Right ventricle myocardium superior (tissue), 1 donor: ENCODE results near the gene FAIM2. TPM values are rescaled to one million over a fixed set of nuclear protein-coding genes. Genes with fewer than 3 reads are reported as not detected.

ENCODE experiments used
- ATAC-seq: fragments of 200-7000 bp; cut with Tn5 transposase; one replicate; pipeline ENCODE4 v1.9.1; 2020; ENCODE audit warnings: mild to moderate bottlenecking; ENCODE audit not compliant: poor library complexity
- DNase-seq: peaks from one replicate; pipeline ENCODE4 v3.0.0-alpha.2; 2020
- intact Hi-C: fragments of 100-400 bp; cut with DNase I; formaldehyde crosslinking; loops from one replicate; pipeline ENCODE4 v1.11.2; 2022
- total RNA-seq: library from RNA; stranded (reverse); fragmentation: NEBNext Ultra II Directional; extraction: Animal tissue kit (Norgen Biotek cat#: 25700); gene quantifications from one replicate; pipeline ENCODE4 v1.2.1, GENCODE V29; 2021
- donor health status: DM: no; HTN: yes; CAD: no; lungs with severe emphysema.

Gene FAIM2
- total RNA-seq, 1 donor from 2014 or later, result 10.6 TPM

- no peak for DNase-seq
- no peak for ATAC-seq
- intact Hi-C loops, result no loop called here
These were observed 50.0 kb downstream of the FAIM2 start for GRCh38 chr12:49853671-49854070.

DNA sequence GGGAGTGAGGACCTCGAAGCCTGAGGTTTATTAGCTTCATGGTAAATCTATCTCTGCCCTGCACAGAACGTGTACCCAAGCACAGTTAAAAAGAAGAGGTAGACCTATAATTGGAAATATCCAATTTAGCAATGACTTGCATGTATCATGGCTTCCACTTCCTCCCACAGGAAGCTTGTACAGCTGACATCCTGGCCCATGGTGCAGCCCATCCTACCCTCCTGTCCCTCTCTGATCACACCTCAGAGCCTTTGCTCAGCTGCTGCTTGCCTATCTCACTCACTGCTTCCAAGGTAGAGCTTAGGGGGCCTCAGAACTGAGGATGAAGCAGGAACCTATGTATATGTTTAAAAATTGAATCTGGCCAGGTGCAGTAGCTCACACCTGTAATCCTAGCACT is 56.5 kb downstream of the FAIM2 start:
- no peak for ATAC-seq
- intact Hi-C loops, result no loop called here

GRCh38 chr12:49846032-49846431 is 57.7 kb downstream of the FAIM2 start:
- DNase-seq (no peak), ATAC-seq (no peak)
- intact Hi-C loops, result no loop called here

More for the DNA sequence above, 56.5 kb downstream of the FAIM2 start:
- no peak for DNase-seq

DNA sequence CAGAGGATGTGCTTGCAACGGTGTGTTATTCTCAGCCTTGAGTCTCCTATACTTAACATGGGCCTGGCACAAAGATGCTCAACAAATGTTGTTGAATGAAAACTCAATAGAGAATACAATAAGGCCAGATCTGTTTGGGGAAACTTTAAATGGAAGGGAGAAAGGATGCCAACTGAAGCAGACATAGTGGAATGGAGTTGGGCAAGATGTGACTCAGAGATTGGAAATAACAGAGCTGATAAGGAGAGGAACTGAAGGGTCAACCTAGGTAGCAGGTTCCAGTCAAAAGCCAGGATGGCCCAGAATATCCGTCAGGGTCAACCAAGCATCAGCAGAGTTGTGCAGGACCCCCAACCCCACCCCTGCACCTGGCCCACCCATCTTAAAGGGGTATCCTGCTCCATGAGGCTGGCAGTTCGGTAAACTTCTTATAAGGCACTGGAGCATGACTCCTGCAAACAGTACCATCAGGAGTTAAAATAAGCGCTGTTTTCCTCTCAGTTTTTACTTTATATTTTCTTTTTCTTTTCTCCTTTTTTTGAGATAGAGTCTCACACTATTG is 59.7 kb downstream of the FAIM2 start:
- DNase-seq (no peak), ATAC-seq (no peak)
- intact Hi-C loops, result no loop called here

GRCh38 chr12:49843411-49843810 is 60.3 kb downstream of the FAIM2 start:
- no peak for DNase-seq
- no peak for ATAC-seq
- intact Hi-C loops, result no loop called here

DNA sequence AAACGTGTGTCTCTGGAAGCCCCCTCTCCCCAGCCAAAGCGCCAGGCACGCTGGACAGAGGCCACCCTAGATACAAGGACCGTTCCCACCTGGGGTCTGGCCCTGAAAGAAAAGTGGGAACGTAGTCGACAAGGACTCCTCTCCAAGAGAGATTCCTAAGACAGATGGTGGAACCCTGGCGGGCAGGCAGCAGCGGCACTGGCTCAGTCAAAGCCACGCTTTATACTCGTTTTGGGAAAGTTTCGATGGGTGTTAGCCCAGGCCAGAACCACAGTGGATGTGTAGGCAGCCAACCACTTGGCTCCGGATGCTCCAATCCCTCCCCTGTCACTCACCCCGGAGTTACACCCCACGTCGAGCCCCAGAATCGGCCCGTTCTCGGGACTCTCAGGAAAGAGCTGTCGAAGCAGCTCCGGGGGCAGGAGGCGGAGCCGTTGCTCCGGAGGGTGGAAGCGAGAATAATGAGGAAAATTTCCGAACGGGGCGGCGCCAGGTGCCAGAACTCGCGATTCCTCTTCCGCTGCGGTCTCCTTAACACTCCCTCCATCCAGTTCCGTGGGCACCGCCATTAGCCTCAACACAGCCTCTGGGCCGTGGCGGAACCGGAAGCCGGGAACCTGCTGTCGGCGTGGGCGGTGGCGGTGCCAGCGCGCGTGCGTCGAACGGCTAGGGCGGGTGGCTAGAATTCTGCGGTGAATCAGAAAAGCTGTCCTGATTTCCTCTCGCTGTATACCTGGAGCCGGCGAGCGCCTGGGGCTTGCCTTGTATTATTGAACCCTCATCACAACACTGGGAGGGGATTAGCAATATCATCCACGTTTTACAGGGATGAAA is 61.0 kb downstream of the FAIM2 start, which contains the start of gene BCDIN3D:
Gene BCDIN3D, minus strand, starts transcription at position 588 of the 834 bp plus-strand sequence. Its CDS starts 19 bp downstream, at position 569.
- ATAC-seq (peak; percentile 99), DNase-seq (peak; percentile 97)
- intact Hi-C loops, result no loop called here

DNA sequence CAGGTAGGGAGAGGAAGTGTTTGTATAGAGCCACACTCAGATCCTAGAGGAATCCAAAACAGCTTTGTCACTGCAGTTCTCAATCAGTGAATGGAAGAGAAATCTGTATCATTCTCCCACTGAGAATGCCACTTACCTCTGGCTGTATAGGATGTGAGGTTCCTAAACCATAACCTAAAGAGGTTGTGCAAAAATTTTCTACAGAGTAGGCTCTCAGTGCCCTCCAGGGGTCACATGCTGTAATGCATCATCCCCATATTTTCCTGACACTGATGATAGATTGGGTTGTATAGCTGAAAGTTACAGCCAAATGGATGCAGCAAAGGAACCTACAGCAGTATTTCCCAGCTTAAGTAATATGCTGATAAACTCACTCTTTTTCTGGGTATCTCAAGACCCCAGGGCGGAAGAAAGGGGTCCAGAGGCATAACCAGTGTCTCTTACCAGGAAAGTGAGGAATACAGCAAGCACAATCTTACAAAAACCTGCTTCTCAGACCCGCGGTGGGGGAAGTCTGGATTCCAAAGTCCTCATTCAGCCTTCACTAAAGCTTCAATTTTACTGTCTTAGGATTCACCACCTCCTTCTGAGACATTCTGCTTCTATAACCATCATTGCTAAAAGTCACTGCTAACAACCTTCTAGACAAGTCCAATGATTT is 64.6 kb downstream of the FAIM2 start:
- no peak for ATAC-seq

GRCh38 chr12:49832836-49833421 is 70.8 kb downstream of the FAIM2 start:
- intact Hi-C loops, result no loop called here
- DNase-seq, result no peak
- ATAC-seq, result no peak

More for the DNA sequence above, 64.6 kb downstream of the FAIM2 start:
- no peak for DNase-seq
- intact Hi-C loops, result no loop called here

DNA sequence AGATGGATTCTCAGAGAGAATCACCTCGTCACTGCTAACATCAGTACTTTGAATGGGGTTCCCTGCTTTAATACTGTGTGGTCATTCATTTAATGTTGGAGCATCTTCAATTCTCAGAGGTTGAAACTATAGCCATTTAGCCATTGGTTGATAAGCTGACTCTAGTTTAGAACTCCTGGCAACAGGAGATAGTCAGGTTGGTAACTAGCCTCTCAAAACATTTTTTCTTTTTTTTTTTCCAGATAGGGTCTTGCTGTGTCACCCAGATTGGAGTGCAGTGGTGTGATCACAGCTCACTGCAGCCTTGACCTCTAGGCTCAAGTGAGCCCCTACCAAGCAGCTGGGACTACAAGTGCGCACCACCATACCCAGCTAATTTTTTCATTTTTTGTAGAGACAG is 72.0 kb downstream of the FAIM2 start:
- ATAC-seq (no peak), DNase-seq (no peak)
- intact Hi-C loops, result no loop called here

DNA sequence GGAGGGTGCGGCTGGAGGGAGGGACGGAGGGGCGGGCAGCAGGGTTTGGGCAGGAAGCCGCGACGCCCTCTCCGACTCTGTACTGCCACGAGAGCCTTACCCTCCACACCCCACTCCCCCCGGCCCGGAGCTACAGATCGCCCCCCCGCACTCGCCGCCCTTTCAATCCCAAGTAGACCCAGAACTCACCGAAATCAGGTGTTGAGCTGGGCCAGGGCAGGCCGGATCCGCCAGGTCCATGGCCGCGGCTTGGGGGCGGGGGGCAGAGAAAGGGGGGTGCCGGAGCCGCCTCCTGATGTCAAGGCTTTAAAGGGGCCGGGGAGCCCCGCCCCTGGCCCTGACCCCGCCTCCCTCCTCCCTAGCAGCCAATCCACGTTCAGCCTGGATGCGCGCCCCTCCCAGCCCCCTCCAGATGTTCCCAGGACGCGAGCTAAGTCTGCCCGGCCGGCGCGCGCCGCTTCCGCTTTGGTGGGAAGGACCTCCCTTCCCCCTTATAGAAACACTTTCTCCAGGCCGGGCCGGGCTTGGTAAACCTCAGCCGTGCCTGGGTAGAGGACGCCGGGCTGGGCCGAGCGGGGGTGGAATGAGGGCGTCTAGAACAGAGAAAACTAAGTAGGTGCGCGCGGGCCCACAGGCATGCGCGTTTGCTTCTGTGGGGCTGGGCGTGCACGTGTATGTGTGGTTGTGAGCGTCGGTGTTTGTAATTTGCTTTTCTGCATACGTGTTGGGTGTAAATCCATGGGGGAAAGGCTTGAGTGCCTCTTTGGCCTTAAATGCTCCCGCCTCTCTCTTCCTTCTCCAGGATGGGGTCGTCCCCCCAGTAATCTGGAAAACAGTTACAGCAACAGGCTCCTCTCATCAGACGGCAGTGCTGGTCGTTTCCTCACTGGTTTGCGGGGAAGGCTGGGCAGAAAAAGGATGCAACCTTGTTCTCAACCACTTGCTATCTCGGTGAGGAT is 75.3 kb downstream of the FAIM2 start, which contains the start of gene NCKAP5L:
Gene NCKAP5L, minus strand, starts transcription at position 281 of the 959 bp plus-strand sequence. CDS start 24,369 bp downstream, outside the sequence.
- DNase-seq (peak; percentile 99), ATAC-seq (peak; percentile 96)
- intact Hi-C loops, result no loop called here

- ATAC-seq, result peak; percentile 71
- DNase-seq, result peak; percentile 87
- intact Hi-C loops, result no loop called here
These were observed 76.2 kb downstream of the FAIM2 start for GRCh38 chr12:49827401-49828099.

DNA sequence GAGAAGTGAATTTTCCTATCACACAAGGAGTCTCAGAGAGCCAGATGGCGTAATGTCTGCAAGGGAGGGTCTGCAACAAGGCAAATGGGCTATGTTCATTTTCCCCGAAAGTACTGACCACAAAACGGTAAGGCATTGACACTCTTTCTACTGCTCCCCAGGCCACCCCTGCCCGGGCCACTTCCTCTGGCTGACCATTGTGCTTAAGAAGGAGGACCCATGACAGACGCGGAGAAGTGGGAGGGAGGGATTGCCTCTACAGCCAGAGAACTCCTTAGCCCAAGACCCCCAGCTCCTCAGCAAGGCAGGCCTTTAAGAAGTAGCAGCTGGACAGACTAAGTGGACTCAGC is 76.7 kb downstream of the FAIM2 start:
- intact Hi-C loops, result no loop called here
- no peak for ATAC-seq
- no peak for DNase-seq

- ATAC-seq (no peak), DNase-seq (no peak)
- intact Hi-C loops, result no loop called here
These were observed 77.7 kb downstream of the FAIM2 start for GRCh38 chr12:49825971-49826421.

GRCh38 chr12:49825360-49825970 is 78.2 kb downstream of the FAIM2 start:
- ATAC-seq (peak; percentile 6), DNase-seq (peak; percentile 70)
- intact Hi-C loops, result no loop called here

GRCh38 chr12:49824895-49825294 is 78.8 kb downstream of the FAIM2 start:
- intact Hi-C loops, result no loop called here
- DNase-seq, result no peak

GRCh38 chr12:49824416-49824815 is 79.3 kb downstream of the FAIM2 start:
- intact Hi-C loops, result no loop called here
- ATAC-seq (no peak), DNase-seq (no peak)

More at GRCh38 chr12:49824895-49825294, 78.8 kb downstream of the FAIM2 start:
- no peak for ATAC-seq

DNA sequence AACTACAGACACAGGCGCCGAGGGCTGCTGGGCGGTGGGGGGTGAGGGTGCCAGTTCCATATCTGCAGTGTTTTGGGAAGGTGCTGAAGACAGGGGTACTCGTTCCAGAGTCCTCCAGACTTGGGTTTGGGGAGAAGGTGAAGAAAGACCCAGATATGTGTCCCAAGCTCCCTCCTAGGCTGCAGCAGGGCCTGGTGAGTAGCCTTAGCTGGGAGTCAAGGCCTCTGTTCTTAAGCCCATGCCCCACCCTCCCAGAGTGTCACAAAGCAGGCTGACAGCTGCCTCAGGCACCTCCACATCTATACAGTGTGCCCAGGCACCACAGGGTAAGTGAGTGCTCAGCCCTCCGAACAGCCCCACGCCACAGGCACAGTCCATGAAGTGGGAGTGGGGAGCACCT is 79.7 kb downstream of the FAIM2 start:
- DNase-seq (no peak), ATAC-seq (no peak)
- intact Hi-C loops, result no loop called here
